ENCODE data around the gene LZTR1. TPM values are rescaled to one million over a fixed set of nuclear protein-coding genes. Genes with fewer than 3 reads are reported as not detected.

The LZTR1 gene
- total and polyA plus RNA-seq, 11 donors, result 18.4 to 41.9 (median 26.6) TPM

DNA sequence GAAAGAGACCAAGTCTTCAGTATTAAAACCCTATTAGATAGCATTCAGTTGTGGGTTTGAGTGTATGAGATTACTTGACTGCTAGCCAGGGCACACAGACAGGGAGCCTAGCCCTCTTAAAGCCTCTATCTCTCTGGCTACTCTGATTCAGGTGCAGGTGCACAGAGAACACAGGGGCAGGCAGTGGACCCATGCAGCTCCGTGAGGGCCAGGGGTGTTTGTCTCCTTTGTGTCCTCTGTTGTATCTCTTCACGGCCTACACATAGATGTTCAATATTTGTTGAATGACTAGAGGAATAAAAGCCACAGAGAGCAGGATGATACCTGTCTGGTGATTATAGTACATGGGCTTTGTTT lies 36.5 kb upstream of the LZTR1 start:
- H3K27ac ChIP-seq, result peak overlapping the region in 5 of 12 donors; percentile 12 to 63 (median 29)
- ATAC-seq, result peak in 2 of 4 donors; percentile 7 to 19
- no peak for DNase-seq
- H3K4me1 ChIP-seq, result peaks cover 0 to 49% (median 30%) of the 10 kb centered on the region in 12 donors
- peaks cover 0 to 24% (median 12%) of the 10 kb centered on the region in 9 donors for H3K36me3 ChIP-seq
- TF ChIP-seq, protein P1, sequence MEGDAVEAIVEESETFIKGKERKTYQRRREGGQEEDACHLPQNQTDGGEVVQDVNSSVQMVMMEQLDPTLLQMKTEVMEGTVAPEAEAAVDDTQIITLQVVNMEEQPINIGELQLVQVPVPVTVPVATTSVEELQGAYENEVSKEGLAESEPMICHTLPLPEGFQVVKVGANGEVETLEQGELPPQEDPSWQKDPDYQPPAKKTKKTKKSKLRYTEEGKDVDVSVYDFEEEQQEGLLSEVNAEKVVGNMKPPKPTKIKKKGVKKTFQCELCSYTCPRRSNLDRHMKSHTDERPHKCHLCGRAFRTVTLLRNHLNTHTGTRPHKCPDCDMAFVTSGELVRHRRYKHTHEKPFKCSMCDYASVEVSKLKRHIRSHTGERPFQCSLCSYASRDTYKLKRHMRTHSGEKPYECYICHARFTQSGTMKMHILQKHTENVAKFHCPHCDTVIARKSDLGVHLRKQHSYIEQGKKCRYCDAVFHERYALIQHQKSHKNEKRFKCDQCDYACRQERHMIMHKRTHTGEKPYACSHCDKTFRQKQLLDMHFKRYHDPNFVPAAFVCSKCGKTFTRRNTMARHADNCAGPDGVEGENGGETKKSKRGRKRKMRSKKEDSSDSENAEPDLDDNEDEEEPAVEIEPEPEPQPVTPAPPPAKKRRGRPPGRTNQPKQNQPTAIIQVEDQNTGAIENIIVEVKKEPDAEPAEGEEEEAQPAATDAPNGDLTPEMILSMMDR (IDR thresholded peaks at IDR 0.05), result no peak
- no peak for TF ChIP-seq POLR2A (IDR thresholded peaks at IDR 0.05)
- H3K27me3 ChIP-seq, result no peaks in the 10 kb centered on the region
- intact Hi-C loops (cut with DNase I), result loop anchor here in 1 of 10 donors (5.0 kb wide), 1 partner anchor 37 kb away; the partner anchor contains the start of gene LZTR1
- H3K4me3 ChIP-seq, result no peak overlapping the region
- 71 to 83% (median 76%) methylated on average over 2 of the region's 2 CpGs for WGBS, 4 donors
- no peaks in the 10 kb centered on the region for H3K9me3 ChIP-seq

DNA sequence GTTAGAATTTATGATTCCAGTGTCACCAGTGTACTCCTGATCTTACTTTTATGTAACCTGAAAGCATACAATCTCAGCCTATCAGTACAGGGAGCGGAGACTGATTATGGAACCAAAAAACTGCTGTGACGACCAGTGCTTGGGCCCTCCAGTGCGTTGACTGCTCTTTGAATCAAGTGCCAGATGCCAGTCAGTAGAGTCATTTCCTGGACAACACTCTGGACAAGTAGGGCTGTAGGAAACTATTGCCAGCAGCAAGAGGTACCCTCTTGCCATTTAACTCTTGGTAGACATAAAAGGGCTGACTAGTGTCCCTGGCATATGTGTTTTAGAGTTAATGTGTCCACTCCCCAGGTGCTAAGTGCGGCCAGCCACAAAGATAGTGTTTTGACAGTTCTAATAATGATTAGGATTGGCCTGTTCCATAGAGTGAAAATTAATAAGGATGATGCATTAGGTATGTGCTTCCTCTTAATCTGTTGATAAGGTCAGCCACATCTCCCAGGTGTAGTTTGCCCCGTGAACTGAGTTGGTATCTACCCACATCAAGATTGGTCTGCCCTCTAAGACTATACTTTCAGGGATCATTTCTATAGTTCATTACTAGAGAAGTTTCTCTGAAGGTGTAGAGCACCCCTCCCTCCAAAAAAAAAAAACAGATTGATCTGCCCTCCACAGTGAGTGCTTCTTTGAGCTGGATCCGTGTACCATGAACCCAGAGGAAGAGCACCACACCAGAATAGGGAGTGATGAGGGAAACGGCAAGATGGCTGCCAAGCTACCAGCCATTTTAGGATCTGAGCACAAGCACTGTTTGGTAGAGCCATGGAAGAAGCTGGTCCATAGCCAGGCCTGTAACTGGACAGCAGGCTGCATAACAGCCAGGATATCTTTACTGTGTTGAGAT lies 35.8 kb upstream of the LZTR1 start:
- H3K27ac ChIP-seq, result peak overlapping the region in 4 of 12 donors; percentile 12 to 63 (median 24)
- H3K9me3 ChIP-seq, result no peaks in the 10 kb centered on the region
- 61 to 74% (median 70%) methylated on average over 7 of the region's 7 CpGs for WGBS, 4 donors
- no peak for TF ChIP-seq POLR2A (IDR thresholded peaks at IDR 0.05)
- TF ChIP-seq, protein P1 (IDR thresholded peaks at IDR 0.05), result no peak
- DNase-seq (peak in 1 of 5 donors; percentile 58), ATAC-seq (peak; percentile 59 to 89 (median 84))
- no peaks in the 10 kb centered on the region for H3K27me3 ChIP-seq
- H3K4me3 ChIP-seq, result no peak overlapping the region
- H3K36me3 ChIP-seq, result peaks cover 0 to 32% (median 19%) of the 10 kb centered on the region in 9 donors
- peaks cover 0 to 42% (median 25%) of the 10 kb centered on the region in 12 donors for H3K4me1 ChIP-seq
- intact Hi-C loops (cut with DNase I), result loop anchor here in 1 of 10 donors (5.0 kb wide), 1 partner anchor 36 kb away; the partner anchor contains the start of gene LZTR1

DNA sequence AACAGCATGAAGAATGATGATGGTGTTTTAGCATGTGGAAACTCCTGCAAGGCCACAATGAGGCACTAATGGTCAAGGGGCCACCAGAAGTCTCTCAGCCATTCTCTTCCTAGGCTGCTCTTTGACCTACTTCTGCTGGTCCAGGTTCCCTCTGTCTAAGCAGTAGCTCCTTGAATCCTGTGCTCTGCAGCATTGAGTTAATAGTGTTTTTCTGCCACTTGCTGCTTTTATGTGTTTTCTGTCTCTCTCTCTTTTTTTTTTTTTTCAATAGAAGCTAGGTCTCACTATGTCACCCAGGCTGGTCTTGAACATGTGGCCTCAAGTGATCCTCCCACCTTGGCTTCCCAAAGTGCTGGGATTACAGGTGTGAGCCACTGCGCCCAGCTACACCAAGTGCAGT lies 35.1 kb upstream of the LZTR1 start:
- ATAC-seq, result no peak
- TF ChIP-seq, protein P1 (IDR thresholded peaks at IDR 0.05), result no peak
- no peak for TF ChIP-seq POLR2A (IDR thresholded peaks at IDR 0.05)
- intact Hi-C loops (cut with DNase I), result loop anchor here in 1 of 10 donors (5.0 kb wide), 1 partner anchor 35 kb away; the partner anchor contains the start of gene LZTR1
- Histone ChIP-seq H3K27me3 (no peaks in the 10 kb centered on the region), H3K4me3 (no peak overlapping the region), H3K4me1 (peaks cover 0 to 38% (median 21%) of the 10 kb centered on the region in 12 donors), H3K36me3 (peaks cover 0 to 38% (median 24%) of the 10 kb centered on the region in 9 donors), H3K27ac (peak overlapping the region in 2 of 12 donors; percentile 18 to 63), H3K9me3 (no peaks in the 10 kb centered on the region)
- DNase-seq, result no peak
- 92 to 100% (median 99%) methylated on average over 1 of the region's 1 CpG for WGBS, 4 donors

DNA sequence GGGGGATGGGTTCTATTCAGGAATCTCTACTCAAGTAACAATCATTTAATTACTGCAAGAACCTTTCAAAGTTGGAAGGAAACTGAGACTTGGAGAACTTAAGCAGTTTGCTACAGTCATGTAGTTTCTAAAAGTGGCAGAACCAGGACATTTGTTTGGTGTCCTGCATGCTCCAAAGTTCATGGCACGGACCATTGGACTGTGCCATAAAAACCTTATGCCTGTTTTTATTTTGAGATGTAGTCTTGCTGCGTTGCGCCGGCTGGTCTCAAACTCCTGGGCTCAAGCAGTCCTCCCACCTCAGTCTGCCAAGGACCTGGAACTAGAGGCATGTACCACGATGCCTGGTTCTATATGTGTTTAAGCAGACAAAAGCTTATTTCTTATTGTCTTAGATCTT lies 33.6 kb upstream of the LZTR1 start:
- TF ChIP-seq, protein P1 (IDR thresholded peaks at IDR 0.05), result no peak
- no peak for TF ChIP-seq POLR2A (IDR thresholded peaks at IDR 0.05)
- intact Hi-C loops (cut with DNase I), result loop anchor here in 1 of 10 donors (5.0 kb wide), 1 partner anchor 34 kb away; the partner anchor contains the start of gene LZTR1
- H3K36me3 ChIP-seq, result peaks cover 0 to 53% (median 36%) of the 10 kb centered on the region in 9 donors

More for the DNA sequence above, 33.6 kb upstream of the LZTR1 start:
- DNase-seq, result no peak
- Histone ChIP-seq H3K4me3 (no peak overlapping the region), H3K27ac (no peak overlapping the region), H3K27me3 (no peaks in the 10 kb centered on the region), H3K4me1 (peaks cover 0 to 34% (median 19%) of the 10 kb centered on the region in 12 donors), H3K9me3 (no peaks in the 10 kb centered on the region)
- WGBS, 4 donors, result 70 to 95% (median 84%) methylated on average over 5 of the region's 5 CpGs
- ATAC-seq, result no peak

Measured in heart left ventricle (tissue), 16 donors.